ENCODE data around the gene PLEKHG1.

- TF ChIP-seq, protein P1, sequence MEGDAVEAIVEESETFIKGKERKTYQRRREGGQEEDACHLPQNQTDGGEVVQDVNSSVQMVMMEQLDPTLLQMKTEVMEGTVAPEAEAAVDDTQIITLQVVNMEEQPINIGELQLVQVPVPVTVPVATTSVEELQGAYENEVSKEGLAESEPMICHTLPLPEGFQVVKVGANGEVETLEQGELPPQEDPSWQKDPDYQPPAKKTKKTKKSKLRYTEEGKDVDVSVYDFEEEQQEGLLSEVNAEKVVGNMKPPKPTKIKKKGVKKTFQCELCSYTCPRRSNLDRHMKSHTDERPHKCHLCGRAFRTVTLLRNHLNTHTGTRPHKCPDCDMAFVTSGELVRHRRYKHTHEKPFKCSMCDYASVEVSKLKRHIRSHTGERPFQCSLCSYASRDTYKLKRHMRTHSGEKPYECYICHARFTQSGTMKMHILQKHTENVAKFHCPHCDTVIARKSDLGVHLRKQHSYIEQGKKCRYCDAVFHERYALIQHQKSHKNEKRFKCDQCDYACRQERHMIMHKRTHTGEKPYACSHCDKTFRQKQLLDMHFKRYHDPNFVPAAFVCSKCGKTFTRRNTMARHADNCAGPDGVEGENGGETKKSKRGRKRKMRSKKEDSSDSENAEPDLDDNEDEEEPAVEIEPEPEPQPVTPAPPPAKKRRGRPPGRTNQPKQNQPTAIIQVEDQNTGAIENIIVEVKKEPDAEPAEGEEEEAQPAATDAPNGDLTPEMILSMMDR (IDR thresholded peaks at IDR 0.05): no peak
- TF ChIP-seq POLR2A (IDR thresholded peaks at IDR 0.05): no peak
These were observed 27.5 kb downstream of the PLEKHG1 start for GRCh38 chr6:150627154-150627553.
